Suprapubic skin (tissue), 3 donors: ENCODE results near the gene NAXD.

Source experiments
- CTCF ChIP-seq, 2 donors: fragments of 200-600 bp in 1 of 2; fragments of 450-650 bp in 1 of 2; sonication (generic) in 1 of 2; IDR thresholded peaks; one replicate each; pipeline ENCODE4 v1.5.1; 2016 to 2019; ENCODE audit warnings: antibody characterized with exemption in 2 of 2, mild to moderate bottlenecking in 1 of 2, moderate library complexity in 1 of 2
- EP300 ChIP-seq: sonication (generic); formaldehyde crosslinking; IDR thresholded peaks from one replicate; pipeline ENCODE4 v1.6.1; 2017; ENCODE audit warnings: antibody characterized with exemption
- POLR2A ChIP-seq, 2 donors: fragments of 450-650 bp; IDR thresholded peaks; one replicate each; pipeline ENCODE4 v1.6.1; 2017; ENCODE audit warnings: antibody characterized with exemption in 2 of 2, mild to moderate bottlenecking in 2 of 2, moderate library complexity in 2 of 2

GRCh38 chr13:110589793-110590390 is 25.5 kb upstream of the NAXD start:
- TF ChIP-seq CTCF (IDR thresholded peaks at IDR 0.05), result no peak
- no peak for TF ChIP-seq POLR2A (IDR thresholded peaks at IDR 0.05)
- no peak for TF ChIP-seq EP300
